ENCODE measurements around the gene SLC35B4.

Gene SLC35B4

GRCh38 chr7:134317434-134317833 is 704 bp upstream of the SLC35B4 start:
- TF ChIP-seq MAX (IDR thresholded peaks at IDR 0.05) (no peak), TAF1 (IDR thresholded peaks at IDR 0.05; ENCODE audit: low read depth) (no peak), REST (IDR thresholded peaks at IDR 0.05; ENCODE audit: low read depth) (no peak), EGR1 (IDR thresholded peaks at IDR 0.05) (no peak), NFIC (IDR thresholded peaks at IDR 0.05) (no peak), TCF12 (IDR thresholded peaks at IDR 0.05; ENCODE audit: low read depth) (no peak), CEBPB (IDR thresholded peaks at IDR 0.05) (no peak), ZBTB7A (IDR thresholded peaks at IDR 0.05; ENCODE audit: low read depth) (no peak), USF1 (IDR thresholded peaks at IDR 0.05) (no peak), EP300 (IDR thresholded peaks at IDR 0.05; ENCODE audit: borderline replicate concordance) (no peak), CREB1 (IDR thresholded peaks at IDR 0.05; ENCODE audit: low read depth) (no peak), FOXM1 (IDR thresholded peaks at IDR 0.05; ENCODE audit: borderline replicate concordance, low read depth) (no peak), RAD21 (IDR thresholded peaks at IDR 0.05; ENCODE audit: low read depth) (no peak), TEAD4 (IDR thresholded peaks at IDR 0.05) (no peak), YY1 (IDR thresholded peaks at IDR 0.05; ENCODE audit: low read depth) (no peak)

- TF ChIP-seq CREB1 (IDR thresholded peaks at IDR 0.05; ENCODE audit: low read depth) (no peak), EGR1 (IDR thresholded peaks at IDR 0.05) (no peak), ZBTB7A (IDR thresholded peaks at IDR 0.05; ENCODE audit: low read depth) (no peak), CEBPB (IDR thresholded peaks at IDR 0.05) (no peak), TAF1 (IDR thresholded peaks at IDR 0.05; ENCODE audit: low read depth) (no peak), FOXM1 (IDR thresholded peaks at IDR 0.05; ENCODE audit: borderline replicate concordance, low read depth) (no peak), NFIC (IDR thresholded peaks at IDR 0.05) (no peak), TCF12 (IDR thresholded peaks at IDR 0.05; ENCODE audit: low read depth) (no peak), RAD21 (IDR thresholded peaks at IDR 0.05; ENCODE audit: low read depth) (no peak), MAX (IDR thresholded peaks at IDR 0.05) (no peak), REST (IDR thresholded peaks at IDR 0.05; ENCODE audit: low read depth) (no peak), TEAD4 (IDR thresholded peaks at IDR 0.05) (no peak), EP300 (IDR thresholded peaks at IDR 0.05; ENCODE audit: borderline replicate concordance) (no peak), YY1 (IDR thresholded peaks at IDR 0.05; ENCODE audit: low read depth) (no peak), USF1 (IDR thresholded peaks at IDR 0.05) (no peak)
Observed at GRCh38 chr7:134315679-134316538, 821 bp downstream of the SLC35B4 start.

GRCh38 chr7:134313543-134313942 is 3.2 kb downstream of the SLC35B4 start:
- TF ChIP-seq NFIC (IDR thresholded peaks at IDR 0.05) (no peak), EP300 (IDR thresholded peaks at IDR 0.05; ENCODE audit: borderline replicate concordance) (no peak), USF1 (IDR thresholded peaks at IDR 0.05) (no peak), CREB1 (IDR thresholded peaks at IDR 0.05; ENCODE audit: low read depth) (no peak), MAX (IDR thresholded peaks at IDR 0.05) (no peak), RAD21 (IDR thresholded peaks at IDR 0.05; ENCODE audit: low read depth) (no peak), TAF1 (IDR thresholded peaks at IDR 0.05; ENCODE audit: low read depth) (no peak), ZBTB7A (IDR thresholded peaks at IDR 0.05; ENCODE audit: low read depth) (no peak), TEAD4 (IDR thresholded peaks at IDR 0.05) (no peak), YY1 (IDR thresholded peaks at IDR 0.05; ENCODE audit: low read depth) (no peak), TCF12 (IDR thresholded peaks at IDR 0.05; ENCODE audit: low read depth) (no peak), EGR1 (IDR thresholded peaks at IDR 0.05) (no peak), FOXM1 (IDR thresholded peaks at IDR 0.05; ENCODE audit: borderline replicate concordance, low read depth) (no peak), CEBPB (IDR thresholded peaks at IDR 0.05) (no peak), REST (IDR thresholded peaks at IDR 0.05; ENCODE audit: low read depth) (no peak)
